ENCODE results near the gene PLPP1. TPM values are rescaled to one million over a fixed set of nuclear protein-coding genes. Genes with fewer than 3 reads are reported as not detected.
A peak's percentile ranks its signal among the peaks of the same experiment; 100 is the strongest.

PLPP1 gene
- total and polyA plus RNA-seq, 2 of the 8 experiments (the other 6 are each of a cell fraction or from before 2014, with no cell fraction given): 43.7 to 91.3 TPM

DNA sequence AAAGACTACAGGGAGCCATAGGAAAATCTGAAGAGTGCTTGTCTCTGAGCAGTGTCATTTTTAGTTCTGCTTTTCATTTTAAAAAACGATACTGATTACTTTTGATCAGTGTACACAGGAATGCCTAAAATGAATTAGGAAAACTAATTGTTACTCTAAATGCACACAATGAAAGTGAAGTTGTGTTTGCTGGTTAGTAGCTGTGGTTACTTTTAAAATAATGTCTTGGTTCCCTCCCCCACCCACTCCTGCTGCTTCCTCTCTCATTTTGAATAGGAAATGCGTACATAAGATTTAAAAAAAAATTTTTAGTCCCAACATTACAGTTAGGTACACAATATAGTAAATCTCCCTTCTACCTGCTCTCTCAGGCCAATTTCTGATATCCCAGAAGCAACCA is 47.5 kb upstream of the PLPP1 start:
- no peak for FAIRE-seq
- CTCF ChIA-PET (ENCODE audit: partially characterized antibody): interaction anchor here (0.7 to 1.6 kb wide), 2 partner anchors 53 to 212 kb away, joined by 3 read pairs; no protein-coding TSS in a partner anchor
- POLR2A ChIA-PET (ENCODE audit: partially characterized antibody): interaction anchor here (1.1 kb wide), 1 partner anchor 17 kb away, joined by 3 read pairs; no protein-coding TSS in a partner anchor
- TF ChIP-seq RXRA (IDR thresholded peaks at IDR 0.05; ENCODE audit: insufficient read depth, low read depth, low read length) (no peak), HDAC2 (IDR thresholded peaks at IDR 0.05; ENCODE audit: borderline replicate concordance in 1 of 2, low read depth in 2 of 2, low read length in 2 of 2) (no peak), TAF7 (optimal IDR thresholded peaks at IDR 0.05; ENCODE audit: borderline replicate concordance, low read depth, low read length) (no peak), ATF2 (IDR thresholded peaks at IDR 0.05; ENCODE audit: low read length) (no peak)

More for the DNA sequence above, 47.5 kb upstream of the PLPP1 start:
- DNase-seq (ENCODE audit: low read depth in 1 of 2, low spot score in 2 of 2): no peak
- H3K79me1 ChIP-seq (ENCODE audit: low read depth, low read length): no peaks in the 10 kb centered on the region
- no peak overlapping the region for H3K14ac ChIP-seq (ENCODE audit: insufficient read length)
- no peak overlapping the region for H2BK5ac ChIP-seq (ENCODE audit: low read depth, low read length)
- H2BK15ac ChIP-seq (ENCODE audit: low read length): no peak overlapping the region
- no peak overlapping the region for H4K8ac ChIP-seq (ENCODE audit: extremely low read depth, insufficient read depth, low read length)
- H2BK12ac ChIP-seq (ENCODE audit: low read depth, low read length): no peak overlapping the region
- H2BK20ac ChIP-seq (ENCODE audit: low read length): no peak overlapping the region
- no peak overlapping the region for H2AK5ac ChIP-seq (ENCODE audit: low read depth, low read length)
- no peak overlapping the region for H3K18ac ChIP-seq (ENCODE audit: extremely low read depth, low read length)
- H3K9ac ChIP-seq (replicated peaks in 1 of 4; ENCODE audit: extremely low read depth in 1 of 4, low read depth in 3 of 4, low read length in 3 of 4): no peak overlapping the region
- no peak overlapping the region for H3K23ac ChIP-seq (ENCODE audit: insufficient read length)
- no peaks in the 10 kb centered on the region for H3K36me3 ChIP-seq (ENCODE audit: control insufficient read depth in 2 of 4, insufficient read depth in 4 of 4, low read length in 3 of 4)
- no peaks in the 10 kb centered on the region for H3K9me3 ChIP-seq (ENCODE audit: insufficient read depth in 2 of 2, low read depth in 1 of 2, low read length in 1 of 2)
- no peak overlapping the region for H3K56ac ChIP-seq (replicated peaks; ENCODE audit: insufficient read length, low read depth, low read length)
- no peak overlapping the region for H2BK120ac ChIP-seq (replicated peaks; ENCODE audit: low read depth, low read length)
- no peaks in the 10 kb centered on the region for H3K23me2 ChIP-seq (ENCODE audit: low read depth, low read length)
- peak overlapping the region; percentile 91 for H4K5ac ChIP-seq (ENCODE audit: insufficient read length, low read depth, low read length)
- H3K27ac ChIP-seq (ENCODE audit: low read depth, low read length): no peak overlapping the region
- H3K4me2 ChIP-seq (ENCODE audit: insufficient read depth in 1 of 2, low read depth in 2 of 2, low read length in 2 of 2): no peak overlapping the region
- H2AFZ ChIP-seq (ENCODE audit: low read length): no peak overlapping the region
- no peaks in the 10 kb centered on the region for H4K20me1 ChIP-seq (replicated peaks in 1 of 2; ENCODE audit: control insufficient read depth in 1 of 2, insufficient read depth in 2 of 2, low read length in 2 of 2)
- H3K79me2 ChIP-seq (ENCODE audit: control insufficient read depth in 1 of 2, insufficient read depth in 2 of 2, low read length in 2 of 2): no peaks in the 10 kb centered on the region
- no peak overlapping the region for H3K4me3 ChIP-seq (ENCODE audit: extremely low read depth in 1 of 4, insufficient read depth in 2 of 4, low read depth in 3 of 4, low read length in 4 of 4)
- H3K4me1 ChIP-seq (replicated peaks in 1 of 4; ENCODE audit: control insufficient read depth in 3 of 4, insufficient read depth in 4 of 4, low read length in 3 of 4): peaks cover 0 to 5% (median 1%) of the 10 kb centered on the region in 4 experiments; a peak in 3 of 7 replicates
- WGBS, 2 experiments (ENCODE audit: extremely low coverage in 1 of 2, insufficient coverage in 1 of 2, insufficient read length in 1 of 2, insufficient replicate concordance in 2 of 2, low coverage in 1 of 2, low lambda C conversion rate in 2 of 2, missing lambda C conversion rate in 1 of 2): 85% methylated on average over 2 of the region's 2 CpGs; no CpG with 5 or more reads in 1 of the 2 experiments
- no peaks in the 10 kb centered on the region for H3K27me3 ChIP-seq (replicated peaks in 1 of 4; ENCODE audit: control insufficient read depth in 3 of 4, extremely low read depth in 1 of 4, insufficient read depth in 3 of 4, low read length in 3 of 4)
- H4K91ac ChIP-seq (replicated peaks; ENCODE audit: insufficient read length, low read length): no peak overlapping the region
- no peak overlapping the region for H3K4ac ChIP-seq (replicated peaks; ENCODE audit: insufficient read length, low read depth, low read length)

Measured in H1 (cell line).